DMS114 treated with DMSO at 0.1 percent for 48 hours (cell line): Measurements from ENCODE around the gene ROMO1.
"Not testable (repeated sequence)": the region's sequence is repeated elsewhere in the genome, so short reads cannot be mapped to it uniquely, and the experiment has no call there.

Experiments used
- DNase-seq: peaks from one replicate; lab custom pipeline; 2025; ENCODE audit not compliant: unreplicated experiment; lab: John Stamatoyannopoulos, UW

The ROMO1 gene

DNA sequence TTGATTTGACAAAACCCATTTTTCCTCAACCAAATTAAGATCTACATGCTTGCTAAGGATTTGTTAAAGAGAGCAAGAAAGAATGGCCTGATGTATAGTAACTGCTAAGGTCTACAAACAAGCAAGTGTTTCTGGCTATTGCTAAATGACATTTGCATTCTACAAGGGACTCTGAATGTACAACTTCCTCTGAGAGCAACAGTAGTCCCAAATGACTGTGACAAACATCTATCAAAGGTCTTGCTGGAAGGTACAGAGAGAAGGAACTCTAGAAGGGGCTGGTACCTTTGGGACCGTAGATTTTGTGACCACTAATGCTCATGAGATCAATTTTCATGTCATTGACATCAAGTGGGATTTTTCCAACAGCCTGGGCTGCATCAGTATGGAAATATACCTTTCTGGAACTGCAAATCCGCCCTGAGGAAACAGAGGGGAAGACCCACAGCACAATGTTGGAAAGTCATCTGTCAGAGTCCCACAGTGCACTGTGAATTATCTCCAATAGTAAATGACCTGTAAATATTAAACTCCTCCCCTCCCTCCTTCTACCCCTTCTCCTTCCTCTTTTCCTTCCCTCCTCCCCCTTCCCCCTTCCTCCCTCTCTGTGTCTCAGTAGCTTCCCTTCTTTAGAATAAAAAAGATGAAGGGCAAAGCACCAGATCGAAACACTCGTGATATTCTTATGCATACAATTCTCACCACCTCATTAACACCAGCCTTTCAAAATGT is 18.6 kb upstream of the ROMO1 start:
- no peak for DNase-seq

DNA sequence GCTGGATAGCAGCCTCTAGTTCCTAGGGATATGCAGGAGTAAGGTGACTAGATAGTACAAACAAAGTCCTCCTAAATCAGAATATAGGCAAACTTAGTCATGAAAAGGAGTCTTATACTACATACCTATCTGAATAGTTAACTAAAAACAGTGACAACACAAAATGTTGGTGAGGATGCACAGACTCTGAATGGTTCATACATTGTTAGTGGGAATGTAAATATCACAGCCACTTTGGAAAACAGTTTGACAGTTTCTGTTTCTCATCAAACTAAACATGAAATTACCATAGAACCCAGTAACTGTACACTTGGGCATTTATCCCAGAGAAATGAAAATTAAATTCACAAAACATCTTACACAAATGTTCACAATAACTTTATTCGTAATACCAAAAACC is 17.2 kb upstream of the ROMO1 start:
- no peak for DNase-seq

DNA sequence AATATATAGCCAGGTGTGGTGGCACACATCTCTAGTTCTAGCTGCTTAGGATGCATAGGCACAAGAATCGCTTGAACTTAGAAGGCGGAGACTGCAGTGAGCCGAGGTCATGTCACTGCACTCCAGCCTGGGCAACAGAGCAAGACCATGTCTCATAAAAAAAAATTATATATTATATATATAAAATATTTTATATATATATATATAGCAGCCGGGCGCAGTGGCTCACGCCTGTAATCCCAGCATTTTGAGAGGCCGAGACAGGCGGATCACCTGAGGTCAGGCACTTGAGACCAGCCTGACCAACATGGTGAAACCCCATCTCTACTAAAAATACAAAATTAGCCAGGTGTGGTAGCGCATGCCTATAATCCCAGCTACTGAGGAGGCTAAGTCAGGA is 13.8 kb upstream of the ROMO1 start:
- not testable (repeated sequence) for DNase-seq

DNA sequence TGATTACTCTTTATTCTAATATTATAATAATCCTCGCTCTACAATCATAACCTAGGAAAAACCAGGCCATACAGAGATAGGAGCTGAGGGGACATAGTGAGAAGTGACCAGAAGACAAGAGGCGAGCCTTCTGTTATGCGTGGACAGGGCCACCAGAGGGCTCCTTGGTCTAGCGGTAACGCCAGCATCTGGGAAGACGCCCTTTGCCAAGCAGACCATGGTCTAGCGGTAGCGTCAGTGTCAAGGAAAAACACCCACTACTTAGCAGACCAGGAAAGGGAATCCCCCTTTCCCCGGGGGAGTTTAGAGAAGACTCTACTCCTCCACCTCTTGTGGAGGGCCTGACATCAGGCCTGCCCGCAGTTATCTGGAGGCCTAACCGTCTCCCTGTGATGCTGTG is 12.3 kb upstream of the ROMO1 start:
- DNase-seq, result not testable (repeated sequence)

DNA sequence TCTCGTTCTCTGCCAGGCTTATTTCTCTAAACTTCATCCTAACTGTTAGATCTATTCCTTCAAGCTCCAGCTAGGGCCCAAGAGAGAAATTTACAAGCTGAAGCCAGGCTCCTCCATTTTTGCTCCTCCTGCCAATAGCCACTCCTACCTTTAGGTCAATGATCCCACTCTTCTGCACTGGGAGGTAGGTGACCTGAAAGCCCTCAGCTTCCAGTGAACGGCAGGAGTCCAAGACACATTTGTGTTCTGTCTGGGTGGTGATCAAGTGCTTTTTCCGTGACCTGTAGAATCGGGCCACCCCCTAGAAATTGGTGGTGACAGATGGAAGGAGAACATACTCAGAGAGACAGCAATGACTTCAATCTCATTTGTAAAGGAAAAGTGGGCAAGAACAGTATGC is 8.9 kb upstream of the ROMO1 start:
- no peak for DNase-seq

DNA sequence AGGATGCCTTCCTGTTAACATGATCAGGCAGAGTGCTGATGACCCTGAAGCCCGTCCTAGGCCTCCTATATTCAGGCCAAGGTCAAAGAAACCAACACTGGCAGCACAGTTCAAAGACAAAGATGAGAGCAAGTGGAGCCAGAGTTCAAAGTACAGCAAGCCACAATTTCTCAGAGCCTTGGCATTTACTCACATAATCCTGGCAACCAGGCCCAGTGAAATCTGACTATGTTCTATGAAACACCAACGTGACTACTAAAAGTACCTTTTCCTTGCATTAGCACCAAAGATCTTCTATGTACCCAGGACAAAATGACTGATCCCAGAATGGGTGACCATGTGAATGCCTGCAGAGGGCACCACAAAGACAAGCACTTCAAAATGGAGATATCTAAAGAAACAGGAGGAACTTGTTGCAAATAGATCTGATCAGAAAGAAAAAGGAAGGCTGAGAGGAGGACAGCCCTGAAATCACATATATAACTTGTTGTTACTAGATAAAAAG is 3.9 kb upstream of the ROMO1 start:
- DNase-seq, result no peak

DNA sequence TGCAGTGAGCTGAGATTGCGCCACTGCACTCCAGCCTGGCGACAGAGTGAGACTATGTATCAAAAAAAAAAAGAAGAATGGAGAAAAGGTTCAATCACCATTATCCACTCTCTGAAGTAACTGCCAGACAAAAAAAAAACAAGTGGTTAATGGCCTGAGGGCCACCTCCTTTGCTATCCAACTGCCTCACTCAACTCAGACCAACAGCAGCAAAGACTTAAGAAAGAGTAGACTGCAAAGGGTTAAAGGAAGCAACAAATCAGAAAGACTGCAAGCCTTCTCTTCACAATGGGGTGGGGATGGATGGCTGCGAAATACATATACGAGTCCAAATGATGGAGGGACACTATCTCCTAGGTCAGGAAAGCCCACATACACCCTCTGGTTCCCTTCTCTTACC is 3.2 kb upstream of the ROMO1 start:
- no peak for DNase-seq

DNA sequence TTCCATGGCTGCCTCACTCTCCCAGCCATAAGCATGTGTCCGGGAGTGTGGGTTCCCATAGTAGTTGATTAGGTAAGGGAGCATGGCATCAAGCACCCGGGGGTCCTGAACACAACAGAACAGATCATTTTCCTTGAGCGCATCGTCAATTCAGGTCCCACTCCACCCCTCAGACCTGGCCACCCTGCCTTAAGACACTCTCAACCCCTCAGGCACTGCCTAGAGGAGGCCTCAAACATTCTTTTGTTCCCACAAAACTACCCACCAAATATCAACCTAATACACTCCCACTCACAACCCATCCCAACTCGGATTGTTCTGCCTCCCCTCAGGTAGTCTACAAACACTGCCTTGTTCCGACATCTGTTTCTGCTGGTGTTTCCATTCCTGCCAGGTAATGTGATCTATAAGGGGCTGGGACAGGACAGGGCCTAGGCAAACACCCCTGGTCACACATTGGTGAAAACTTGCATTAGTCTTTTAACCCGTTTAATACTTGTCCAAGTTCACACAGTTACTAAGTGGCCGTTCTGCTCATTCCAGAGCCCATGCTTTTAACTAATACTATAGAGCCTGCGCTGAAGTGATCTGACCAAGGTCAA is 1.4 kb upstream of the ROMO1 start:
- no peak for DNase-seq

DNA sequence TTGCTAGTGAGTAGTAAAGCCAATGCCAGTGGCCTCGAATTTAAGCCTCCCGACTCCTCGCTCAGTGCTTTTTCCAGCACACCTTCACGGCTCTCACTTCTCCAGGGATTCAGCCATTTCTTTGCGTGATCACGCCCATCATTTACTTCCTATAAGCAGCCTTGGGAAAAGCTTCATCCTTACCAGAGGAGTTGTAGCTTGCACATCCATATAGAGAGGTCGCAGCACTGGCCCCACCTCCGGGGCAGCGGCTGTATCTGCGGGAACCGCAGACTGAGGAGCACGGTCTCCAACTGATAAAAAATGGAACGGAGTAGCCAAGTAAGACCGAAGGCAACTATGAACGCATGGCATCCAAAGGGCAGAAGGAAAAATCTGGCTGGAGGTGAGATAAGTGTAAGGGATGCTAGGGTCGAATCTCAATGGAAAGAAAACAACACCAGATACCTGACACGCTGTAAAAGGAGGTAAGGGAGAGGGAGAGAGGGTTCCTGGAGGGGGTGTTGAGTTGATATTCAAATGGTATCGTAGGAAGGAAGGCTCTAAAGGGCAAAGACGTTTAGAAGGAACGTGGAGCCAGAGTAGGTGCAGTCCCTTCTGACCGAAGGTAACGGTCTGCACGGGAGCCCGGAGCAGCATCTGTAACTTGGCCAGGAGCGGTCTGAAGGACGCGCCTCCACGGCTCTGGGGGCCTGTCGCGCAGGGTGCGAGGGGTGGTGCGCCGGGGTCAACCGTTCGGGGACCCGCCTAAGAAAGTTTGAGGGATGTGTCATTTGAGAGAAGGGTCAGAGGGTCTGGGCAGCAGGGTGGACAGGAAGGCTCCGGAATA is 693 bp upstream of the ROMO1 start:
- DNase-seq, result no peak

DNA sequence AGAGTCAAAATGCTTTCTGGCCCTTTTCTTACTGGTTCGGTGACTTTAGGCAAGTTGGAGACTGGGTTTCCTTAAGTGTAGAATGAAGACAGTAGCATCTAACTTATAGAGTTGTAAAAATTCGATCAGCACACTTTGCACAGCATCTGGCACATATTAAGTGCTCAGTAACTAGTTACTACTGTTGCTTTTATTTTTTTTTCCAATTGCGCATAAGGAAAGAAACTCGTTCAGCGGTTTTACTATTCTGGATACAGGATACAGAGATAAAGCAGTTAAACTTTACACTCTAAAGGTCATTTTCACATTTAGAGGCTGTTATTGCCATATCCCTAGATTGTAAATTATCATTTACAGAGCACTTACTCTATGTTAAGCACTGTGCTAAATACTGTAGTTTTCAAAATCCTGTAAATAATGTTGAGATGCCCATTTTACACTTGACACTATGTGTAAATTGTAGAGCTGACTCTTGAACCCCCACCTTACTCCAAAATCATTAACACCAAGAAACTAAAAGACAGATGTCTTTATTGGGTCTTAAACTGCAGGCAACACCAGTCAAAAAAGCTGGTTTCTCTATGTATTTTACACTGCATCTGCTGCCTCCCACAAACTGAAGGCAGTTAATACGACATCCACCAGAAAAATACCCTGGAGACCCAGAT is 886 bp downstream of the ROMO1 start:
- no peak for DNase-seq

DNA sequence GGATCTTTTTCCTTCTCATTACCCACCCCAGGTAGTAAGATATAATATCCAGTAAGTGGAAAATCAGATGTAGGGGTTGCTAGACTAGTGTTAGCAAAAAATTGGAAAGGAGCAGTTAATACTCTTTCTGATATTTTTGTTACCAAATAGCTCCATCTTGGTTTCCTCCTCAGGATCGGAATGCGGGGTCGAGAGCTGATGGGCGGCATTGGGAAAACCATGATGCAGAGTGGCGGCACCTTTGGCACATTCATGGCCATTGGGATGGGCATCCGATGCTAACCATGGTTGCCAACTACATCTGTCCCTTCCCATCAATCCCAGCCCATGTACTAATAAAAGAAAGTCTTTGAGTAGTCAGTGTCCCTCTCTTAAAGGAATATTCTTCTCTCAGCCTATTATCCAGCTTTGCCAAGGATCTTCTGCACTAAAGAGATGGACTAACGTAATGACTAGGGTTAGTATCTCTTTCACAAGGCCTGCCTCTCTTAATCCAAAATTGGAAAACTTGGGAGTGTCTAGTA is 1.5 kb downstream of the ROMO1 start:
- DNase-seq, result no peak

DNA sequence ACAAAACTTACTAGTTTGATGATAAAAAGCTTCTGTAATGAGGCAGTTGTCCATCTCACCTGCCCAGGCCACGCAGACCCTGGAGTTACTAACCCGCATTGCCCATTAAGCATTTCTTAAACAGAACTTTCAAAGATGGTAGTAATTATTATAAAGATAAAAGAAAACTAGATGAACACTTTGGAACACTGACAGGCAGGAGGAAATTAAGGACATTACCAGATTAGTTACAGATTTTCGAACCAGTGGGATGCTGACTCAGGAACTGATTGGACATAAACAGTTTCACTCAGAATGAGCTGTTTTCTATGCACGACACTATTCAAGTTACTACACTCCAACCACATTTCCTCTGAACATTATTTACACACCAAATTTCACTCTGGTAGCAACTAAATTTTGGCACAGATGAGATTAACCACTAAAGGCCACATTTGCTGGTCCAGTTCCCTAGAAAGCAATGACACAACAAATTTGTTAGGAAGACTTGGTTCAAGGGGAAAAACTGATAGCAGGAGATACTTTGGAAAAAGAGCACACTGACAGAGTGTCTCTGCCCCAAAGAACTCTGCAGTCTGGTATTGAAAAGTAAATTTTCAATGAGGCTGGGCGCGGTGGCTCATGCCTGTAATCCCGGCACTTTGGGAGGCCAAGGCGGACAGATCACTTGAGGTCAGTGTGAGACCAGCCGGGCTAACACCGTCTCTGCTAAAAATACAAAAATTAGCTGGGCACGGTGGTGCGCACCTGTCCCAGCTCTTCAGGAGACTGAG is 3.0 kb downstream of the ROMO1 start:
- DNase-seq, result no peak

DNA sequence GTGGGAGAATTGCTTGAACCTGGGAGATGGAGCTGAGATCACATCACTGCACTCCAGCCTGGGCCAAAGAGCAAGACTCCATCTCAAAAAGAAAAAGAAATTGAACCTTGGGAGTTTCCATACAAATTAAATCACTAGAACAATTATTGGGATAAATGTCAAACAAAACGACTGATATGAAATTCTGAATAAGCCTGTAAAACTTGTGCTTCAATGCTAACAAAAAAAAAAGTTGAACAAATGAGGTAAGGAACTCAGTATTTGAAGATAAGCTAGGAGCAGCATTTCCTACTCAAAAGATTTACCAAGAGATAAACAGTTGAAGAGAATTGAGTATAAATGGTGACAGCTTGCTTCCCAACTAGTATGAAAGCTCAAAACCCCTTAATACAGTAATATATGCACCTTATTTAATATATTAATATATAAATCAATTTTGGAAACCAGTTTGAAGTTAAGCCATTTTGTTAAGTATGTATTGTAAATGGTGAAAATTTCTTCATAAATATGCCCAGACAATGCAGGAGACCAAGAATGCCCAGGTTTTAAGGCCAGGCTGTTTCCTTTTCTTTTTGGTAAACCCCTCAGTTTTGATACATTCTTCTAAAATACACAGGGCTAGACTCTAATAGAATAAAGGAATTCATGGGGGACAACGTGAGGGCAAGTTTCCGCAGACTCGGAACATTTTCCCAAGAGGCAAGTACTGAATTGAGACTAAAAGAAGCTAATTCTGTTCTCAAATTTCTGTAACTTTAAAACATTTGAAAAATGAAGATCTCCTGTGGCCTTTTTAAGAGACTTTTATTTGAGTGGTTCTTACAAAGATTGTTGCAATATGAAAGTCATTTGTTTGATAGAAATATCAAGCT is 3.9 kb downstream of the ROMO1 start:
- DNase-seq, result no peak

DNA sequence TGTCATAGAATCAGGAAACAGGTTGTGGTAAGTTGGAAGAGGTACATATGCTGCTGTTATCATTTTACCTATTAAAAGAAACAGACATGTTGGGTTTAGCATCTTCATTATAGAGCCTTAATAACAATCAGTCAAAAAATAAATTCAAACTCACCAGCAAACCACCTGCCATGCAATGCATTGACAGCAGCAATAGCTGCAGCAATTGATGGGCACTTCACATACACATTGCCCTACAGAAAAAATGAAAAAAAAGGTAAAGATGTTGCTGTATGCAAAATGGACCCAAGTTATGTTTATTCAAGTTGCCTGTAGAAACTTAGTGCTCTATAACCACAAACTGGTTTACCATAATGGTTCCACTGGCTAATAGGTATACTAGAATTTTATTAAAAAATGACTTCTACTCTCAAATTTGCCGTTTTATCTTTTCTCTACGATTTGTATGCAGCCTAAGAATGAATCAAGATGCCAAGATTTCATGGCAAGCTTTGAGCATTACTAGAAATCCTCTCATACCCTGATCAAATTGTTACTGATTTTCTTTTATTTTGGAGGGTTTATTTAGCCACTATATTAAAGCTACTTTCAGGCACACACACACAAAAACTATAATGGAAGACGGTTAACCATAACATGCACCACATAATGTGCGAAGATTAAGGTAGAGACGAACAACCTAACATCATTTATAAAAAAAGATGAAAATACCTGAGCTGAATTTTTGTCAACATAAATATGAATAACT is 5.5 kb downstream of the ROMO1 start:
- no peak for DNase-seq

DNA sequence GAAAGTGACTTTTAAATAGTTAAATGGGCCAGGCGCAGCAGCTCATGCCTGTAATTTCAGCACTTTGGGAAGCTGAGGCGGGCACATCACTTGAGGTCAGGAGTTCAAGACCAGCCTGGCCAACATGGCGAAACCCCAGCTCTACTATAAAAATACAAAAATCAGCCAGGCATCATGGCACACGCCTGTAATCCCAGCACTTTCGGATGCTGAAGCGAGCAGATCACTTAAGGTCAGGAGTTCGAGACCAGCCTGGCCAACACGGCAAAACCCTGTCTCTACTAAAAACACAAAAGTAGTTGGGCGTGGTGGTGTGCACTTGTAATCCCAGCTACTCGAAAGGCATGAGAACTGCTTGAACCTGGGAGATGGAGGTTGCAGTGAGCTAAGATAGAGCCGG is 6.7 kb downstream of the ROMO1 start:
- not testable (repeated sequence) for DNase-seq

DNA sequence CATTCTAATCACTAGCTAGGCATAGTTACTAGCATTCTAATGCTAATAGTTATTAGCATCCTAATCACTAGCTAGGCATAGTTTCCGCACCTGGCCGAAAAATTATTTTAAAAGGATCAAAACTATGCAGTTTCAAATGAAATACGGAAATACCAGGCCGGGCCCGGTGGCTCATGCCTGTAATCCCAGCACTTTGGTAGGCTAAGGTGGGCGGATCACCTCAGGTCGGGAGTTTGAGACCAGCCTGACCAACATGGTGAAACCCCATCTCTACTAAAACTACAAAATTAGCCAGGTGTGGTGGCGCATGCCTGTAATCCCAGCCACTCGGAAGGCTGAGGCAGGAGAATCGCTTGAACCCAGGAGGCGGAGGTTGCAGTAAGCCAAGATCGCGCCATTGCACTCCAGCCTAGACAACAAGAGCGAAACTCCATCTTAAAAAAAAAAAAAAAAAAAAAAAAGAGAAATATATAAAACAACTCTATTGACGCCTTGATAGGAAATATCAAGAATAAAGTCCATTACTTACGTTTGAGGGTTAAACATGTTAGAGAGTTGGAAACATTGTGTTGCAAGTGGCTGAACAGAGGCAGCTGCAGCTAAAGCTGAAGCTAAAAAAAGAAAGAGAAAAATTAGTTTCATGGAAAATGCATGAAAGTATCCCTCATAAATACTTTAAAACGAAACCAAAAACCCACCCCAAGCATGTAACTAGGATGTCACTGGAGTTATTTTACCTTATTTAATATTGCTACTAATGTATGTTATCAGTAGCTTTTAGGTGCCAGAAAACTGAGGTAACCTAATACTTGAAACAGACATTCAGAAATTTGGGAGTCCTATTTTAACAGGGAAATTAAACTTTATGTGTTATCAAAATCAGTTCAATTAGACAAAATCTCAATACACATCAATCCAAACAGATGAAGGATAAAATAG is 7.7 kb downstream of the ROMO1 start:
- not testable (repeated sequence) for DNase-seq

DNA sequence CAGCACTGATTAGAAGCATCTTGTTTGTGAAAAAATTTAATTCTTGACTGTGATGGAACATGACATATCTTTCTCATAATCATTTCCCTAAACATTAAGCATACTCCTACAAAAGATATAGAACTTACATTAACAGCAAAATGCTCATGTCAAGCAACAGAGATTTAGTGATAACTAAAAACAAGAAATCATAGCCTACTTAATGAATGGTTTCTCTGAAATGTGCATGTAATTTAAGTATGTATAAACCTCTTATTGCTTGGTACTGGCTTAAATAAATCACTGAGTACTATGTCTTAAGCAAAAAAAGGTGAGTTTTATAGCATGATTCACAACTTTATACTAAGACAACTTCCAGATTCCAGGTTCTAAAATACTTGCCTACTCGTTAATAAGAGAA is 9.3 kb downstream of the ROMO1 start:
- no peak for DNase-seq

DNA sequence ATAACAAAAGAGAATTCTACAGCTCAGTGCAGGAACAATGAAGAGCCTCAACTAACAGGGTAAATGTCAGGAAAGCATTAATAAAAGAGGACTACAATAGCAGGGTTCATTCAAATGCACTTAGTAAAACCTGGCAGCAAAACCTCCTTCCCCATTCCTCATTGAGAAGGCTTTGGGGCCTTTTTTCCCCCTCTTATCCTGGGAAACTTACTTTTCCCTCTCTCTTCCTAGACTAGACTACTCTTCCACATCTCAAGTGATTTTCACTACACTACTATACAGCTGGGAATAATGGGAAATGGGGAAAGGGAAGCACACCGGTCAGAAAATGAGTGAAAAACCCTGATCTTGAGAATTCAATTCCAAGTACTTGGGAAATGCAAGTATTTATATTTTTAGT is 10.1 kb downstream of the ROMO1 start:
- DNase-seq, result no peak
